ENCODE data around the gene CCDC70.

Gene CCDC70

GRCh38 chr13:51862957-51863356 is 1.2 kb downstream of the CCDC70 start:
- no peak for DNase-seq (ENCODE audit: low spot score)

GRCh38 chr13:51865838-51866237 is 4.1 kb downstream of the CCDC70 start:
- no peak for DNase-seq (ENCODE audit: low spot score)

GRCh38 chr13:51867062-51867461 is 5.3 kb downstream of the CCDC70 start:
- DNase-seq (ENCODE audit: low spot score) = no peak

GRCh38 chr13:51869916-51870315 is 8.1 kb downstream of the CCDC70 start:
- DNase-seq (ENCODE audit: low spot score) = no peak

GRCh38 chr13:51870616-51871015 is 8.8 kb downstream of the CCDC70 start:
- DNase-seq (ENCODE audit: low spot score) = no peak

GRCh38 chr13:51873117-51873798 is 11.5 kb downstream of the CCDC70 start:
- DNase-seq (ENCODE audit: low spot score) = no peak

GRCh38 chr13:51873837-51874236 is 12.1 kb downstream of the CCDC70 start:
- DNase-seq (ENCODE audit: low spot score) = peak; percentile 20

- DNase-seq (ENCODE audit: low spot score) = no peak
Observed at GRCh38 chr13:51874651-51875050, 12.9 kb downstream of the CCDC70 start.

GRCh38 chr13:51879133-51879532 is 17.4 kb downstream of the CCDC70 start:
- DNase-seq (ENCODE audit: low spot score) = no peak

GRCh38 chr13:51881296-51881695 is 19.5 kb downstream of the CCDC70 start:
- no peak for DNase-seq (ENCODE audit: low spot score)

GRCh38 chr13:51882570-51883225 is 20.9 kb downstream of the CCDC70 start:
- no peak for DNase-seq (ENCODE audit: low spot score)

- DNase-seq (ENCODE audit: low spot score) = no peak
Observed at GRCh38 chr13:51883226-51883600, 21.4 kb downstream of the CCDC70 start.

- no peak for DNase-seq (ENCODE audit: low spot score)
Observed at GRCh38 chr13:51885651-51886050, 23.9 kb downstream of the CCDC70 start.

- no peak for DNase-seq (ENCODE audit: low spot score)
Observed at GRCh38 chr13:51887468-51887867, 25.7 kb downstream of the CCDC70 start.

- DNase-seq (ENCODE audit: low spot score) = no peak
Observed at GRCh38 chr13:51892657-51893056, 30.9 kb downstream of the CCDC70 start.

- DNase-seq (ENCODE audit: low spot score) = no peak
Observed at GRCh38 chr13:51894239-51894638, 32.5 kb downstream of the CCDC70 start.

- DNase-seq (ENCODE audit: low spot score) = peak; percentile 81
Observed at GRCh38 chr13:51895906-51896888, 34.4 kb downstream of the CCDC70 start.

- DNase-seq (ENCODE audit: low spot score) = no peak
Observed at GRCh38 chr13:51900471-51900870, 38.7 kb downstream of the CCDC70 start.

- no peak for DNase-seq (ENCODE audit: low spot score)
Observed at GRCh38 chr13:51902776-51903175, 41.0 kb downstream of the CCDC70 start.

- no peak for DNase-seq (ENCODE audit: low spot score)
Observed at GRCh38 chr13:51905787-51906186, 44.0 kb downstream of the CCDC70 start.

GRCh38 chr13:51906581-51906980 is 44.8 kb downstream of the CCDC70 start:
- DNase-seq (ENCODE audit: low spot score) = no peak

GRCh38 chr13:51907040-51907732 is 45.4 kb downstream of the CCDC70 start:
- DNase-seq (ENCODE audit: low spot score) = no peak

All from AG08395 (cell line).